ENCODE measurements around the gene PHF14.

DNA sequence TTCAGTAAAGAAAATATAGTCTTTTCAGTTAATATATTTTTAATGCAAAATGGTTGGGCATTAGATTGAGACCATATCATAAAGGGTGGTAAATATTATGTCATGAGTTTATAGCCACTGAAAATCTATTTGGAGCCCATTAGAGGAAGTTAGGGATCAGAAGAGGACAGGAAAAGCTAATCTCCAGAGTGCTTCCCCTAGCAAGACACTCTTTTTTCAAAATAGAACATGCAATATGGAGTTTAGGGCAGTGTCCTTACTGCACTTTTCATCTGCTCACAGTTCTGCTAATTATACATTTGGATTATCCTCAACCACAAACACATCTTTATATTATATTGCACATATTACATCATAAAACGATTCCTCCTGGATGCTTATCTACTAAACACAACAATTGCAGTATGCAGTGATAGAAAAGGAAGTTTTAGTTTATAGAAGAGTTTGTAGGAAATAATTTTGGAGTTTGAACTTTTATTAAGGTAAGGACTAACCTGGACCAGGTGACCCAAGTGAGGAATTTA lies 159.8 kb downstream of the PHF14 start:
- TF ChIP-seq, protein P1, sequence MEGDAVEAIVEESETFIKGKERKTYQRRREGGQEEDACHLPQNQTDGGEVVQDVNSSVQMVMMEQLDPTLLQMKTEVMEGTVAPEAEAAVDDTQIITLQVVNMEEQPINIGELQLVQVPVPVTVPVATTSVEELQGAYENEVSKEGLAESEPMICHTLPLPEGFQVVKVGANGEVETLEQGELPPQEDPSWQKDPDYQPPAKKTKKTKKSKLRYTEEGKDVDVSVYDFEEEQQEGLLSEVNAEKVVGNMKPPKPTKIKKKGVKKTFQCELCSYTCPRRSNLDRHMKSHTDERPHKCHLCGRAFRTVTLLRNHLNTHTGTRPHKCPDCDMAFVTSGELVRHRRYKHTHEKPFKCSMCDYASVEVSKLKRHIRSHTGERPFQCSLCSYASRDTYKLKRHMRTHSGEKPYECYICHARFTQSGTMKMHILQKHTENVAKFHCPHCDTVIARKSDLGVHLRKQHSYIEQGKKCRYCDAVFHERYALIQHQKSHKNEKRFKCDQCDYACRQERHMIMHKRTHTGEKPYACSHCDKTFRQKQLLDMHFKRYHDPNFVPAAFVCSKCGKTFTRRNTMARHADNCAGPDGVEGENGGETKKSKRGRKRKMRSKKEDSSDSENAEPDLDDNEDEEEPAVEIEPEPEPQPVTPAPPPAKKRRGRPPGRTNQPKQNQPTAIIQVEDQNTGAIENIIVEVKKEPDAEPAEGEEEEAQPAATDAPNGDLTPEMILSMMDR (IDR thresholded peaks at IDR 0.05): no peak
- TF ChIP-seq POLR2A (IDR thresholded peaks at IDR 0.05): no peak
- TF ChIP-seq POLR2AphosphoS5 (IDR thresholded peaks at IDR 0.05): no peak
